ENCODE data around the gene PCDHA4.
A peak's percentile ranks its signal among the peaks of the same experiment; 100 is the strongest.
"Not testable (repeated sequence)": the region's sequence is repeated elsewhere in the genome, so short reads cannot be mapped to it uniquely, and the experiment has no call there.

Gene PCDHA4

GRCh38 chr5:140821375-140822280 is 14.8 kb downstream of the PCDHA4 start, which contains the start of gene PCDHA5:
TSS of gene PCDHA5 (plus strand) at chr5:140821613.
- DNase-seq = peak in 3 of 56 donors; percentile 15 to 63 (median 18)

- DNase-seq = no peak
Measured at GRCh38 chr5:140822281-140822629, 15.4 kb downstream of the PCDHA4 start.

GRCh38 chr5:140822969-140823368 is 16.1 kb downstream of the PCDHA4 start:
- DNase-seq = not testable (repeated sequence)

GRCh38 chr5:140823475-140823874 is 16.6 kb downstream of the PCDHA4 start:
- DNase-seq = no peak

DNA sequence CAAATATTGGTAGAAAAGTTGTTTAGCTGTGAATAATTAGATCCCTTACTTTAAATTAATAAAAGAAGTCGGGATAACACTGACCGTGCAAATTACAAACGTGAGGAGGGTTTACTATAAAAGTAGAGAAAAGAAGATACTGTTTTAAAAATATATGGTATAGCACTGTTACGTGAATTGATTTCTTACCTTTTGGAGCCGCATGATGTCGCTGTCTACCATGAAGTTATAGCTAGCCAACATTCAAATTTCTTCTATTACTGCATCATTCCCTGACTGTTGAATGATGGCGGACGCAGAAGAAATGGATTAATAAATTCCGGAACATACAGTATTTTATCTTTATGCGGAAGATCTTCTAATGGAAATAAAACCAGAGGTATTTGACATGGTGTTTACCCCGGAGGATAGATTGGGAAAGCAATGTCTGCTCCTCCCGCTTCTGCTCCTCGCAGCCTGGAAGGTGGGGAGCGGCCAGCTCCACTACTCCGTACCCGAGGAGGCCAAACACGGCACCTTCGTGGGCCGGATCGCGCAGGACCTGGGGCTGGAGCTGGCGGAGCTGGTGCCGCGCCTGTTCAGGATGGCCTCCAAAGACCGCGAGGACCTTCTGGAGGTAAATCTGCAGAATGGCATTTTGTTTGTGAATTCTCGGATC is 21.0 kb downstream of the PCDHA4 start, which contains the start of gene PCDHA6:
Gene PCDHA6, plus strand, starts transcription at position 257 of the 658 bp plus-strand sequence. Its CDS starts 132 bp downstream, at position 389.
- DNase-seq = no peak

GRCh38 chr5:140828362-140828737 is 21.5 kb downstream of the PCDHA4 start:
- no peak for DNase-seq

- DNase-seq = not testable (repeated sequence)
Measured at GRCh38 chr5:140829511-140830501, 22.9 kb downstream of the PCDHA4 start.

DNA sequence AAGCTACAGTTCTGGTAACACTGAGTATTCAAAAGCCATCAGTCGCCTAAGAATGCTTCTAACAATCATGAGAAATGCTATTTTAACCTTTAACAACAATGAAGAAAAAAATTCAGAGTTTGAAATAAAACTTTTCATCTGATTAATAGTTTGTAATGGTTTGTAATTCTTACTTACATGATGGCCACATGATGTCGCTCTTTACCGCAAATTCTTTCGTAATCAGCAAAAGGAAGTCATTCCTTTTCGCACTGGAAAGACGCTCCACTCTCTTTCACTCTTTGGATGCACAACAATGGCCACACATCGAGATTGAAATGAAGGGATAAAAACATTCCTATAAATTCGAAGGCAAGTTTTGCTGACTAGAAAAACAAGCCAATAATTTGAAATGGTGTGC is 27.1 kb downstream of the PCDHA4 start, which contains the start of gene PCDHA7:
Gene PCDHA7, plus strand, starts transcription at position 277 of the 400 bp plus-strand sequence. Its CDS starts 115 bp downstream, at position 392.
- no peak for DNase-seq

DNA sequence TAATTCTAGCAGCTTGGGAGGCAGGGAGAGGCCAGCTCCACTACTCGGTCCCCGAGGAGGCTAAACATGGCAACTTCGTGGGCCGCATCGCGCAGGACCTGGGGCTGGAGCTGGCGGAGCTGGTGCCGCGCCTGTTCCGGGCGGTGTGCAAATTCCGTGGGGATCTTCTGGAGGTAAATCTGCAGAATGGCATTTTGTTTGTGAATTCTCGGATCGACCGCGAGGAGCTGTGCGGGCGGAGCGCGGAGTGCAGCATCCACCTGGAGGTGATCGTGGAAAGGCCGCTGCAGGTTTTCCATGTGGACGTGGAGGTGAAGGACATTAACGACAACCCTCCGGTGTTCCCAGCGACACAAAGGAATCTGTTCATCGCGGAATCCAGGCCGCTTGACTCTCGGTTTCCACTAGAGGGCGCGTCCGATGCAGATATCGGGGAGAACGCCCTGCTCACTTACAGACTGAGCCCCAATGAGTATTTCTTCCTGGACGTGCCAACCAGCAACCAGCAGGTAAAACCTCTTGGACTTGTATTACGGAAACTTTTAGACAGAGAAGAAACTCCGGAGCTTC is 27.7 kb downstream of the PCDHA4 start:
- DNase-seq = not testable (repeated sequence)

- no peak for DNase-seq
Measured at GRCh38 chr5:140835622-140836510, 29.0 kb downstream of the PCDHA4 start.

DNA sequence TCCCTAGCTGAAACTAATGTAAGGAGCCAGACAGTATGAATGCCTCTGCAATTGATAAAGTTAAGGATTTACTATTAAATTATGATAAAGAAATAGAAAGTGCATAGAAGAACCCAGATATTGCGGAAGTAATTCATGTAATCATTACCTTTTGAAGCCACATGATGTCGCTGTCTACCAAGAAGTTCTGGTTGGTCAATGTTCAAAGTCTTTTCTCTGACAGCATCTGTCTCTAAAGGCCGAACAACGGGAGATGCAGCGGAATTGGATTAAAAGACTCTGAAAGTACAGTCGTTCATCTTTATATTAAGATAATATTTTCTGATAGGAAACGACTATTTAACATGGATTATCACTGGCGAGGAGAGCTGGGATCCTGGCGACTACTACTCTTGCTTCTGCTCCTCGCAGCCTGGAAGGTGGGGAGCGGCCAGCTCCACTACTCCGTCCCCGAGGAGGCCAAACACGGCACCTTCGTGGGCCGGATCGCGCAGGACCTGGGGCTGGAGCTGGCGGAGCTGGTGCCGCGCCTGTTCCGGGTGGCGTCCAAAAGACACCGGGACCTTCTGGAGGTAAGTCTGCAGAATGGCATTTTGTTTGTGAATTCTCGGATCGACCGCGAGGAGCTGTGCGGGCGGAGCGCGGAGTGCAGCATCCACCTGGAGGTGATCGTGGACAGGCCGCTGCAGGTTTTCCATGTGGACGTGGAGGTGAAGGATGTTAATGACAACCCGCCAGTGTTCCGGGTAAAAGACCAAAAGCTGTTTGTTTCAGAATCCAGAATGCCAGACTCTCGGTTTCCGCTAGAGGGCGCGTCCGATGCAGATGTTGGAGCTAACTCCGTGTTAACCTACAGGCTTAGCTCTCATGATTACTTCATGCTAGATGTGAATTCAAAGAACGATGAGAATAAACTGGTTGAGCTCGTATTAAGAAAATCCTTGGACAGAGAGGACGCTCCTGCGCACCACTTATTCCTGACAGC is 34.4 kb downstream of the PCDHA4 start, which contains the start of gene PCDHA8:
Gene PCDHA8, plus strand, starts transcription at position 210 of the 985 bp plus-strand sequence. Its CDS starts 135 bp downstream, at position 345.
- peak in 7 of 56 donors; percentile 9 to 49 (median 20) for DNase-seq

DNA sequence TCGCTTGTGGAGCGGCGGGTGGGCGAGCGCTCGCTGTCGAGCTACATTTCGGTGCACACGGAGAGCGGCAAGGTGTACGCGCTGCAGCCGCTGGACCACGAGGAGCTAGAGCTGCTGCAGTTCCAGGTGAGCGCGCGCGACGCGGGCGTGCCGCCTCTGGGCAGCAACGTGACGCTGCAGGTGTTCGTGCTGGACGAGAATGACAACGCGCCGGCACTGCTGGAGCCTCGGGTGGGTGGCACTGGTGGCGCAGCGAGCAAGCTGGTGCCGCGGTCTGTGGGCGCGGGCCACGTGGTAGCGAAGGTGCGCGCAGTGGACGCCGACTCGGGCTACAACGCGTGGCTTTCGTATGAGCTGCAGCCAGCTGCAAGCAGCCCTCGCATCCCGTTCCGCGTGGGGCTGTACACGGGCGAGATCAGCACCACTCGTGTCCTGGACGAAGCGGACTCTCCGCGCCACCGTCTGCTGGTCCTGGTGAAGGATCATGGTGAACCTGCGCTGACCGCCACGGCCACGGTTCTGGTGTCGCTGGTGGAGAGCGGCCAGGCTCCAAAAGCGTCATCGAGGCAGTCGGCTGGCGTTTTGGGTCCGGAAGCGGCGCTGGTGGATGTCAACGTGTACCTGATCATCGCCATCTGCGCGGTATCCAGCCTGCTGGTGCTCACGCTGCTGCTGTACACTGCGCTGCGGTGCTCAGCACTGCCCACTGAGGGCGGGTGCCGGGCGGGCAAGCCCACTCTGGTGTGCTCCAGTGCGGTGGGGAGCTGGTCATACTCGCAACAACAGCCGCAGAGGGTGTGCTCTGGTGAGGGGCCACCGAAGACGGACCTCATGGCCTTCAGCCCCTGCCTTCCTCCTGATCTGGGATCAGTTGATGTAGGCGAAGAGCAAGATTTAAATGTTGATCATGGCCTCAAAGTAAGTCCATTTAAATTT is 36.2 kb downstream of the PCDHA4 start:
- DNase-seq = no peak

DNA sequence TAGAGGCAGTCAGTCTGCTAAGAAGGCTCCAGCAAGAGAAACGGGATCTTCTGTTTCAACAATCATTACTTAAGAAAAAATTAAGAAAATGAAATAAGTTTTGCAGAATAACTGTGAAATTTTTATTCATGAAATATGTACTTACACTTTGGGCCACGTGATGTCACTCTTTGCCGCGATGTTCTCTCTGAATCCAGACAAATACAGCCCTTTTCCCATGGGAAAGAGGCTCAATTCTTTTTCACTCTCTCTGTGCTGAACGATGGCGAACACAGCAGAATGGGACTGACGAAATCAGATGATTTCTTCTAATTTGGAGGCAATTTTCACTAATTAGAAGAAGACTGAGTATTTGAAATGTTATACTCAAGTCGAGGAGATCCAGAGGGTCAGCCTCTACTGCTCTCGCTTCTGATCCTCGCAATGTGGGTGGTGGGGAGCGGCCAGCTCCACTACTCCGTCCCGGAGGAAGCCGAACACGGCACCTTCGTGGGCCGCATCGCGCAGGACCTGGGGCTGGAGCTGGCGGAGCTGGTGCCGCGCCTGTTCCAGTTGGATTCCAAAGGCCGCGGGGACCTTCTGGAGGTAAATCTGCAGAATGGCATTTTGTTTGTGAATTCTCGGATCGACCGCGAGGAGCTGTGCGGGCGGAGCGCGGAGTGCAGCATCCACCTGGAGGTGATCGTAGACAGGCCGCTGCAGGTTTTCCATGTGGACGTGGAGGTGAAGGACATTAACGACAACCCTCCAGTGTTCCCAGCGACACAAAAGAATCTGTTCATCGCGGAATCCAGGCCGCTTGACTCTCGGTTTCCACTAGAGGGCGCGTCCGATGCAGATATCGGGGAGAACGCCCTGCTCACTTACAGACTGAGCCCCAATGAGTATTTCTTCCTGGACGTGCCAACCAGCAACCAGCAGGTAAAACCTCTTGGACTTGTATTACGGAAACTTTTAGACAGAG is 41.6 kb downstream of the PCDHA4 start, which contains the start of gene PCDHA9:
Gene PCDHA9, plus strand, starts transcription at position 244 of the 964 bp plus-strand sequence. Its CDS starts 114 bp downstream, at position 358.
- DNase-seq = not testable (repeated sequence)

DNA sequence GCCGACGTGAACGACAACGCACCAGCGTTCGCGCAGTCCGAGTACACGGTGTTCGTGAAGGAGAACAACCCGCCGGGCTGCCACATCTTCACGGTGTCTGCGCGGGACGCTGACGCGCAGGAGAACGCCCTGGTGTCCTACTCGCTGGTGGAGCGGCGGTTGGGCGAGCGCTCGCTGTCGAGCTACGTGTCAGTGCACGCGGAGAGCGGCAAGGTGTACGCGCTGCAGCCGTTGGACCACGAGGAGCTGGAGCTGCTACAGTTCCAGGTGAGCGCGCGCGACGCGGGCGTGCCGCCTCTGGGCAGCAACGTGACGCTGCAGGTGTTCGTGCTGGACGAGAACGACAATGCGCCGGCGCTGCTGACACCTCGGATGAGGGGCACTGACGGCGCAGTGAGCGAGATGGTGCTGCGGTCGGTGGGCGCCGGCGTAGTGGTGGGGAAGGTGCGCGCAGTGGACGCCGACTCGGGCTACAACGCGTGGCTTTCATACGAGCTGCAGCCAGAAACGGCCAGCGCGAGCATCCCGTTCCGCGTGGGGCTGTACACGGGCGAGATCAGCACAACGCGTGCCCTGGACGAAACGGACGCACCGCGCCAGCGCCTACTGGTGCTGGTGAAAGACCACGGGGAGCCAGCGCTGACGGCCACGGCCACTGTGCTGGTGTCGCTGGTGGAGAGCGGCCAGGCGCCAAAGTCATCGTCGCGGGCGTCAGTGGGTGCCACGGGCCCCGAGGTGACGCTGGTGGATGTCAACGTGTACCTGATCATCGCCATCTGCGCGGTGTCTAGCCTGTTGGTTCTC is 43.2 kb downstream of the PCDHA4 start:
- DNase-seq = not testable (repeated sequence)

Measured in nucleus accumbens (tissue), 56 donors.